Suprapubic skin (tissue), 3 donors: ENCODE measurements around the gene ATAD3B.

Experiments
- EP300 ChIP-seq: sonication (generic); formaldehyde crosslinking; IDR thresholded peaks from one replicate; pipeline ENCODE4 v1.6.1; 2017; ENCODE audit warnings: antibody characterized with exemption
- TF ChIP-seq, protein P1 (sequence below), 2 donors: fragments of 200-600 bp in 1 of 2; fragments of 450-650 bp in 1 of 2; sonication (generic) in 1 of 2; IDR thresholded peaks; one replicate each; pipeline ENCODE4 v1.5.1; 2016 to 2019; ENCODE audit warnings: antibody characterized with exemption in 2 of 2, mild to moderate bottlenecking in 1 of 2, moderate library complexity in 1 of 2

DNA sequence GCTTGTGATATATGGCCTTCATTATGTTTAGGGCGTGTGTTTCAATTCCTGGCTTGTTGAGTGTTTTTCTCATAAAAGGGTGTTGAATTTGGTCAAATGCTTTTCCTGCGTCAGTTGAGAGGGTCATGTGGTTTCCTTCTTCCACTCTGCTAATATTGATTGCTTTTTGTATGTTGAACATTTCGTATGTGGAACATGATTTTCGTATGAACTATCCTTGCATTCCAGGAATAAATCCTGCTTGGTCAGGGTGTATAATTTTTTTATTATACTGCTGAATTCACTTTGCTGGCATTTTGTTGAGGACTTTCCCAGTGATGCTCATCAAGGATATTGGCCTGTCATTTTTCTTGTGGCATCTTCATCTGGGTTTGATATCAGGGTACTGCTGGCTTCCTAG lies 35.7 kb downstream of the ATAD3B start:
- TF ChIP-seq, protein P1, sequence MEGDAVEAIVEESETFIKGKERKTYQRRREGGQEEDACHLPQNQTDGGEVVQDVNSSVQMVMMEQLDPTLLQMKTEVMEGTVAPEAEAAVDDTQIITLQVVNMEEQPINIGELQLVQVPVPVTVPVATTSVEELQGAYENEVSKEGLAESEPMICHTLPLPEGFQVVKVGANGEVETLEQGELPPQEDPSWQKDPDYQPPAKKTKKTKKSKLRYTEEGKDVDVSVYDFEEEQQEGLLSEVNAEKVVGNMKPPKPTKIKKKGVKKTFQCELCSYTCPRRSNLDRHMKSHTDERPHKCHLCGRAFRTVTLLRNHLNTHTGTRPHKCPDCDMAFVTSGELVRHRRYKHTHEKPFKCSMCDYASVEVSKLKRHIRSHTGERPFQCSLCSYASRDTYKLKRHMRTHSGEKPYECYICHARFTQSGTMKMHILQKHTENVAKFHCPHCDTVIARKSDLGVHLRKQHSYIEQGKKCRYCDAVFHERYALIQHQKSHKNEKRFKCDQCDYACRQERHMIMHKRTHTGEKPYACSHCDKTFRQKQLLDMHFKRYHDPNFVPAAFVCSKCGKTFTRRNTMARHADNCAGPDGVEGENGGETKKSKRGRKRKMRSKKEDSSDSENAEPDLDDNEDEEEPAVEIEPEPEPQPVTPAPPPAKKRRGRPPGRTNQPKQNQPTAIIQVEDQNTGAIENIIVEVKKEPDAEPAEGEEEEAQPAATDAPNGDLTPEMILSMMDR (IDR thresholded peaks at IDR 0.05), result no peak
- no peak for TF ChIP-seq EP300
